NCI-H128 (cell line): ENCODE measurements around the gene SPSB2.
"Not testable (repeated sequence)": the region's sequence is repeated elsewhere in the genome, so short reads cannot be mapped to it uniquely, and the experiment has no call there.

Source experiments
- DNase-seq: peaks from one replicate; lab custom pipeline; 2025; ENCODE audit not compliant: unreplicated experiment; lab: John Stamatoyannopoulos, UW

The SPSB2 gene

DNA sequence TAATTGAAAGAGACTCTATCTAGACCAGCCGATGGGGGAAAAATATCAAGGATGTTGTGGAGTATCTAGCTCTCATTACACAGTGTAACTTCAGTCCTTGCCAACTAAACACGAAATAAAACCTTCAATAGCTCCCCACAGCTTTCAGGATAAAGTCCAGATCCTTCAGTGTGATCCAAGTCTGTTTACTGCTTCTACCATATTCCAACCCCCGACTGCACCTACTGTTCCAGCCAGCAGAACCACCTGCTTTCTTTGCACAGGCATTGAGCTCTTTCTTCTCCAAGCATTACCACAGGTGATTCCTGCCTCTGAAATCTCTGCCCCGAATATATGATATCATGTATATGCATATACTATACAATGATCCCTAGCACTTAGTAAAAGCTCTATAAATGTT, 29.3 kb upstream of the SPSB2 start:
- no peak for DNase-seq

- no peak for DNase-seq
Observed at GRCh38 chr12:6899837-6900519, 26.9 kb upstream of the SPSB2 start.

- no peak for DNase-seq
Observed at GRCh38 chr12:6899427-6899826, 26.3 kb upstream of the SPSB2 start.

- no peak for DNase-seq
Observed at GRCh38 chr12:6896846-6897435, 23.8 kb upstream of the SPSB2 start.

DNA sequence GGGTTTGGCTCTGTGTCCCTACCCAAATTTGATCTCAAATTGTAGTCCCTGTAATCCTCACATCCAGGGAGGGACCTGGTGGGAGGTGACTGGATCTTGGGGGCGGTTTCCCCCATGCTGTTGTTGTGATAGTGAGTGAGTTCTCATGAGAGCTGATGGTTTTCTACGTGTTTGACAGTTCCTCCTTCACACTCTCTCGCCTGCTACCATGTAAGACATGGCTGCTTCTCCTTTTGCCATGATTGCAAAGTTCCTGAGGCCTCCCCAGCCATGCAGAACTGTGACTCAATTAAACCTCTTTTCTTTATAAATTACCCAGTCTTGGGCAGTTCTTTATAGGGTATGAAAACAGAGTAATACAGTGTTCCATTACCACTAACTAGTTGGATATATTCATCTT, 21.2 kb upstream of the SPSB2 start:
- DNase-seq, result no peak

GRCh38 chr12:6892683-6893082, 19.6 kb upstream of the SPSB2 start:
- DNase-seq, result not testable (repeated sequence)

DNA sequence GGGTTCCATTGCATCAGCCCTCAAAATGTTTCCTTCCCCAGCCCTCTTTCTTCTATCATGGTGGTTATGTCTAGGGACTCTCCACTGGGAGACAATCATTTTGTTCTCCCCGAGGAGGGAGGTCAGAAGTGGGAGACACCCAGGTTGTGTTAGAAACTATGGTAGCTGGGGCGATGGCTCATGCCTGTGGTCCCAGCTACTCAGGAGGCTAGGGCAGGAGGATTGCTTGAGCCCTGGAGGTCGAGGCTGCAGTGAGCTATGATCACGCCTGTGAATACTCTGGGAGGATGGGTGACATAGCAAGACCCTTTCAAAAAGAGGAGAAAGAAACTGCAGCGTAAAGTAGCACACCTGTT, 18.5 kb upstream of the SPSB2 start:
- DNase-seq, result no peak

GRCh38 chr12:6890789-6891645, 17.9 kb upstream of the SPSB2 start:
- peak; percentile 97 for DNase-seq

DNA sequence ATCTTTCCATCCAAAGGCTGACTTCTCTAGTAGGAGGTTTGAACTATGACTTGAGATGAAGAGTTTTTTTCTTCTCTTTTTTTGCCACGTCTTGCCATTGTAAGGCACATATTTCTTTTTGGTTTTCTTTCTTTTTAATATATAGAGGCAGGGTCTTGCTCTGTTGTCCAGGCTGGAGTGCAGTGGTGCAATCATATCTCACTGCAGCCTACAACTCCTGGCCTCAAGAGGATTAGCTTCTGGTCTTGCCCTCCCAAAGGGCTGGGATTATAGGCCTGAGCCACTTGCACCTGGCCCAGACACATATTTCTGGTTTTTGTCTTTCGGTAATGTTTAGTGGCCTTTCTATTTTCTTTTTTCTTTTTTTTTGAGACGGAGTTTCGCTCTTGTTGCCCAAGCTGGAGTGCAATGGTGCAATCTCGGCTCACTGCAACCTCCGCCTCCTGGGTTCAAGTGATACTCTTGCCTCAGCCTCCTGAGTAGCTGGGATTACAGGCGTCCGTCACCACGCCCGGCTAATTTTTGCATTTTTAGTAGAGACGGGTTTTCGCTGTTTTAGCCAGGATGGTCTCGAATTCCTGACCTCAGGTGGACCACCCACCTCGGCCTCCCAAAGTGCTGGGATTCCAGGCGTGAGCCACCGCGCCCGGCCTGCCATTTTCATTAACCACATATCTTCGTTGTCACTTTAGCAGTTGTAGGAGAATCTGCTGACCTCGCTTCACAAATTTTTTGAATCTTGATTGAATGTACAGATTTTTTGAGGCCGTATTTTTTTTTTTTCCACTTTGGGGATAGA, 16.9 kb upstream of the SPSB2 start:
- DNase-seq, result not testable (repeated sequence)

DNA sequence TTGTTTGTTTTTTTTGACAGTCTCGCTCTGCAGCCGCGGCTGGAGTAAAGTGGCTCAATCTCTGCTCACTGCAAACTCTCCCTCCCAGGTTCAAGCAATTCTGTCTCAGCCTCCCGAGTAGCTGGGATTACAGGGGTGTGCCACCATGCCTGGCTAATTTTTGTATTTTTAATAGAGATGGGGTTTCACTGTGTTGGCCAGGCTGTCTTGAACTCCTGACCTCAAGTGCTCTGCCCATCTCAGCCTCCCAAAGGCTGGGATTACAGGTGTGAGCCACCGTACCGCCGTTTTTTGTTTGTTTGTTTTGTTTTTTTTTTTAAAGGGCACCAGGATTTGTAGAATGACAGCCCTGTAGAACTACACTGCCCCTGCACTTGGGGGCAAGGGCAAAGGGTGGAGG, 15.7 kb upstream of the SPSB2 start:
- not testable (repeated sequence) for DNase-seq

DNA sequence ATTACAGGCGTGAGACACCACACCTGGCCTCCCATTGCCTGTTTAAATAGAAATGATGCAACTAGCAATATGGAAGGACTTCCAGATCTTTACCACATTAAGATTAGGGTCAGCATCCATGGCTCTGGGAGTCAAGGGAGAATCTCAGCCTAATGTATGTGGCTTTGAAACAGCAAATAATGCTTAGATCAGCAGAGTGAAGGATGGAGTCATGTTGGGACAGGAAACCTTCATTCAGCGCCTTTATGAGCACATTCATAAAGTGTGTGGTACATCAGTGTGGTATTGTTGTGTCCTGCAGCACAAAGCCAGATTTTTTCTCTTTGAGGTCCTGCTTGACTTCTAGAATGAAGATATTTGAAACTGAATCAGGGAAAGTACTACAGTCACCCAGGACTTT, 15.3 kb upstream of the SPSB2 start:
- no peak for DNase-seq

DNA sequence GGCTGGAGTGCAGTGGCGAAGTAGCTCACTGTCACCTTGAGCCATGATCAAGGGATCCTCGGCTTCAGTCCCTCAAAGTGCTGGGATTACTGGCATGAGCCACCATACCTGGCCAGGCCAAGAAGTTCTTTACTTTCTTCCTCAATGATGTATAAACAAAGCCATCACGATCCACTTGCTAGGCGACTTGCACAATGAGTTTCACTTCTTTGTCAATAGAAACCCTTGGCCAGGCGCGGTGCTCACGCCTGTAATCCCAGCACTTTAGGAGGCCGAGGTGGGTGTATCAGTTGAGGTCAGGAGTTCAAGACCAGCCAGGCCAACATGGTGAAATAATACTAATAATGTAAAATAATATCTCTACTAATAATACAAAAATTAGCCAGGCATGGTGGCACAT, 14.4 kb upstream of the SPSB2 start:
- DNase-seq, result no peak

GRCh38 chr12:6886206-6886999, 13.3 kb upstream of the SPSB2 start:
- not testable (repeated sequence) for DNase-seq

DNA sequence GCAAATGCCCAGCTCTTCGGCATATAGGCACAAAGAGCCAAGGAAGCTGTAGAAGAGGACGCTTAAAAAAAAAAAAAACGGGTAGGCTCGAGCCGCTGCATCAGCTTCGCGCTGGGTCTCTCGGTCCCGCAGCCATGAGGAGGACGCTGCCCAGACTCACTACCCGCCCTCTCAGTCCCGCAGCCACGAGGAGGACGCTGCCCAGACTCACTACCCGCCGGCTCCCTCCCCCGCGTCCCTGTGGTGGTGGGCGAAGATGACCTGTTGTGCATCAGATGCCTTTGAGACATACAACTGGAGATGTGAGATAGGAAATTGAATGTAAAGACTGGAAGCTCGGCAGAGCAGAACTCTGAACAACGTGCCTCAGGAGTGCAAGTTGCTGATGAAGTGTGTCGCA, 11.4 kb upstream of the SPSB2 start:
- DNase-seq, result no peak

DNA sequence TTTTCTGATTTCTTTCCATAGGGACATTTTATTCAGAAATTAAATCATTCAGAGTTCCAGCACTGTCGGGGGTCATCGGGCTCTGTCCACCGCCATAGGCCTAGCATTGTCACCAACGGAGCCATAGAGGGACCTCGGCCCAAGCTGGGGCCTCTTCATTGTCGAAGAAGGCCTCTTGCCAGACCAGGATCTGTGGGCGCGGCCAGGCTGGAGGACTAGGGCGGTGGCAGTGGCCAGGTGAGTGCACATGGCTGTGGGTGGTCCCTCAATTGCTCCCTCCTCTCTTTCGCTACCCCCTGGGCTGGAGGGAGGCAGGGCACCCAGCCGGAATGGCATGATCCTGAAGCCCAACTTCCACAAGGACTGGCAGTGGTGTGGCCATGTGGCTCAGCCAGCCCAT, 10.6 kb upstream of the SPSB2 start:
- no peak for DNase-seq

GRCh38 chr12:6883252-6883651, 10.1 kb upstream of the SPSB2 start:
- DNase-seq, result no peak

DNA sequence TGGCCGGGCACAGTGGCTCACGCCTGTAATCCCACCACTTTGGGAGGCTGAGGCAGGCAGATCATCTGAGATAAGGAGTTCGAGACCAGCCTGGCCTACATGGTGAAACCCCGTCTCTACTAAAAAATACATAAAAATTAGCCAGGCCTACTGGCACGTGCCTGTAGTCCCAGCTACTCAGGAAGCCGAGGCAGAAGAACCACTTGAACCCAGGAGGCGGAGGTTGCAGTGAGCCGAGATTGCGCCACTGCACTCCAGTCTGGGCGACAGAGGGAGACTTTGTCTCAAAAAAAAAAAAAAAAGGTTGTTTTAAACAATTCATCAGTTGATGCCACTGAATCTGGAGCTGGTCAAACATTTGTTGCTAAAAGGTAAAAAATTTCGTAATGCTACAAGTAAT, 6.7 kb upstream of the SPSB2 start:
- not testable (repeated sequence) for DNase-seq

- not testable (repeated sequence) for DNase-seq
Observed at GRCh38 chr12:6874015-6874368, 889 bp upstream of the SPSB2 start.

GRCh38 chr12:6872073-6873048, 742 bp downstream of the SPSB2 start:
- peak; percentile 75 for DNase-seq
